NCI-H146 treated with DMSO at 0.1 percent for 48 hours (cell line): Measurements from ENCODE around the gene RAC2.

Source experiments
- DNase-seq: peaks from one replicate; lab custom pipeline; 2025; ENCODE audit not compliant: unreplicated experiment; lab: John Stamatoyannopoulos, UW

The RAC2 gene

GRCh38 chr22:37276776-37277175 is 32.7 kb upstream of the RAC2 start:
- DNase-seq, result no peak

DNA sequence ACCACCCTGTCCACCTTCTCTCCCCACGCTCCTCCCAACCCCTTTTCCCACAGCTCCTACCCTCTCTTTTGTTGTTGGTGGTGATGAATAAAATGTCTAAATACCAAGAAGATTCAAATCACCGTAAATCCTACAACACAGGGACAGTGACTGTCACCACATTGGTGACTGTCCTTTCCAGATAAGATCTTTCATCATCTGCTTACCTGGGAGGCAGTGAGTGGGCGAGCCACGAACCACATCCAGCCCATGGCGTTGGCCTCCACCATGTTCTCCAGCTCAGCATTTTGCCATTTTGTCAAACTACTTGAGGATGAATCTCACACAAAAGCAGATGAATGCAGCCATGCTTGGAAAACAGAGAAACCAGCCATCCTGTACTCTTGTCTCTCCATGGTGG is 31.6 kb upstream of the RAC2 start:
- no peak for DNase-seq

DNA sequence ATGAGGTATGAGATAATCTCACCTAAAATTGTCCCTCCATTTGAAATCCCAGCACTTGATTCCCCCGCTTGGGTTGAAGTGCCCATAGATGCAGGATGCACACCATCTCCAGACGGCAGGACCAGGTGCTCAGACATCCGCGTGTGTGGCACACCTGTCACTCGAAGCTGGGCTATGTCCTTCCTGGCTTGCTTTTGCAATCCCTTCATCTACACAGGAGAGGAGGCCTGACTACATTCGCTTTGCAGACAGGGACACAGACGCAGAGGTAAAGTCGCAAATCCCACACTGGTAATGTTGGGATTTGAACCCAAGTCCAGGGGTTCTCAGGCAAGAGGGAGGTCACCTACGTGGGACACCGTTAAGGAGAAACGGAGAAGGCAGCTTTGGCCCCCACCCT is 31.1 kb upstream of the RAC2 start:
- no peak for DNase-seq

GRCh38 chr22:37274380-37274862 is 30.4 kb upstream of the RAC2 start:
- no peak for DNase-seq

DNA sequence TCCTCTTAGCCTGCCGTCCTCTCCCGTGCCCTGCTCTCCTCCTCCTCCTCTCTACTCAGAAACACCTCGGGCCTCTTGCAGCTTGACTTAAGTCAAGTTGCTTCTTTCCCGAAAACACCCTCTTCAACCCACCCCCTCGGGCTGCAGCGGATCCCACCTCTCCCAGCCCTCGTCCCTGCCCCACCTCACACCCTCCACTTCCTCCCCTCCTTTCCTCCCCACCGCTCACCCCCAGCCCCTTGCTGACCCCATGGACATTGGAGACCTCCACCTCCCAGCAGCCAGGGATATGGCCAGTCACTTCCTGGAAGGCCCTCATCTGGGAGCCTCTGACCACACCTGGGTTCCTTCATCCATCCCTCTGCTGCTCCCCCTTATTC is 29.8 kb upstream of the RAC2 start:
- no peak for DNase-seq

DNA sequence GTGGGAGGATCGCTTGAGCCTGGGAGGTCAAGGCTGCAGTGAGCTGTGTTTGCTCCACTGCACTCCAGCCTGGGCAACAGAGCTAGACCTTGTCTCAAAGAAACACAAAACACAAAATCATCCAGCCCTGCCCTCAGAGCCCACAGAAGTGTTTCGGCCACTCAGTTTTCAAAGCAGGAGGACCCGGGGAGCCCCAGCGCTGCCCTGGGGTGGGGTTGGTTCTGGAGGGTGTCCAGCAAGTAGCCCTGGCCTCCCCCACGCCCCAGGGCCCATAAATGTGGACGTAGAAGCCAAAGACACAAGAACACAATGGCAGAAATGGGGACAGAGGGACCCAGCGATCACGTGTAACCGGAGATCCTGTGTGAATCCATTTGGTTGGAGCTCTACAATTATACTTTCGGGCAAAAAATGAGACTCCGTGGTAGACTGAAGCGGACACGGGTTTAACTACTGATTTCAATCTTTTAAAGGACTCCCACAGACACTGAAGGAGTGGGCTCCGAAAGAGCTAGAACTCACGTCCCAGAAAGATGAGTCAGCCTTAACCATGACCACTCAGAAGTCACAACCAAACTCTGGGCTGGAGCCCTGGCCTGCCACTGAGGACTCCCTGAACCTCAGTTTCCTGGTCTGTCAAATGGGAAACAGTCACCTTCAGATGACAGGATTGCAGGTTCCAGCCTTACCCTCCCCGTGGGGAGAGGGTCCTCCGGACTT is 29.2 kb upstream of the RAC2 start:
- DNase-seq, result no peak

DNA sequence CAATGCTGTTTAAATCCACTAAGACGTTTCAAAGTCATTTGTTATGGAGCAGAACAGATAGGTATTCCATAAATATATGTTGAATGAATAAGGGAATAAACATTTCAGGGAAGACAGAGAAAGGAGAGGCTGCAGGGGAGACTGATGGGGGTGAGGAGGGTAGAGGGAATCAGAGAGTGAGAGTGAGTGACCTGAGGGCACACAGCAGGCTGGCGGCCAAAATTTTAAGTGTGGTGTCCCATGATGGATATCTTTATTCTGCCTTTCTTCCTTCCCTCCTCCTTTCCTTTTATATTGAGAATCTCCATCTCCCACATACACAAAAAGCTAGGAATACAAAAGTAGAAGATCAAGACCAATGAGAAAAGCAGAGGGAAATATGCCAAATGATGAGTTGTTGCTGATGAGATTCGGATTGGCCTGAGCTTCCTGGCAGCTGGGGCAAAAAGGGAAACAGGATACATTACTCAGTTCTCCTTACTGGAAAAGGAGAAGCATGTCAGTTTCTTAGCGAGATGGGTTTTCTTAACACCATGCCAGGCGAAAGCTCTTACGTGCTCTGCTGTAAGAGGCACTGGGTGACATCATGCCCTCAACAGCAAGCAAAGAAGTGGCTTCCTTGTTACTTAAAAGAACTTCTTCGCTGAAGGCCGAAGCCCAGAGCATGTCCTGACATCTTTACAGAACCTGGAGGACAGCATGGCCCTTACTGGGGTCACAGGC is 27.0 kb upstream of the RAC2 start:
- no peak for DNase-seq

DNA sequence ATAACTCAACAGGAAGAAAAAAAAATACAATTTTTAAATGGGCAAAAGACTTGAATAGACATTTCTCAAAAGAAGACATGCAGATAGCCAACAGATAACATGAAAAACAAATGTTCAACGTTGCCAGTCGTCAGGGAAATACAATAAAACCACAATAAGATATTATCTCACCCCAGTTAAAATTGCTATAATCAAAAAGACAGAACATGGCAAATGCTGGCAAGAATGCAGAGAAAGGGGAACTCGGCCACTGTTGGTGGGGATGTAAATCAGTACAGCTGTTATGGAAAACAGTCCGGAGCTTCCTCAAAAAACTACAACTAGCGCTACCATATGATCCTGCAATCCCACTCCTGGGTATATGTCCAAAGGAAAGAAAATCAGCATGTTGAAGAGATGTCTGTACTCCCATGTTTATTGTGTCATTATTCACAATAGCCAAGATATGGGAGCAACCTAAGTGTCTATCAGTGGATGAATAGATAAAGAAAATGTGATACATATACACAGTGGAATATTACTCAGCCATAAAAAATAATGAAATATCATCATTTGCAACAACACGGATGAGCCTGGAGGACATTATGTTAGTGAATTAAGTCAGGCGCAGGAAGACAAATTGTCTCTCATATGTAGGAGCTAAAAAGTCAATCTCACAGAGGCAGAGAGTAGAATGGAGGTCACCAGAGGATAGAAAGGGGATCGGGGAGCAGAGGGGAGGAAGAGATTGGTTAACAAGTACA is 26.0 kb upstream of the RAC2 start:
- DNase-seq, result no peak

GRCh38 chr22:37267661-37268413 is 23.8 kb upstream of the RAC2 start:
- no peak for DNase-seq

GRCh38 chr22:37267135-37267587 is 23.1 kb upstream of the RAC2 start:
- no peak for DNase-seq

DNA sequence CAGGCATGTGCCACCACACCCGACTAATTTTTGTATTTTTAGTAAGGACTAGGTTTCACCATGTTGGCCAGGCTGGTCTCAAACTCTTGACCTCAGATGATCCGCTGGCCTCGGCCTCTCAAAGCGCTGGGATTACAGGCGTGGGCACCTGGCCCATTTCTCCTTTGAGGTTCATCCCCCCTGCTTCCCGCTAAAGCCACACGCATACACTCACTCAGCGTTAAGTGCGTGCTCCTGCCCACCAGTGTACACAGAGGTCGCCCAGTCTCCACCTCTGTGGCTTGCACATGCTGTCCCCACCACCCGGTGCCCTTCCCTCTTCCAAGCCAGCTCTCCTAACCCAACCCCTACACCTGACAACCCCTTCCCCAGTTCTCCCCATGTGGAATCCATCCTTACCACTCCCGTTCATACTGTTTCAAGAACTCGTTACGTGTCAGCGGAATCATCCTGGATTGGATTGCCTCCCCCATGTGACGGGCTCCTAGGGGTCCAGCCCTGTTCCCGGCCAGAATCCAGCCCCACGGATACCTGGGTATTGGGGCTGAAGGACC is 22.6 kb upstream of the RAC2 start:
- no peak for DNase-seq

DNA sequence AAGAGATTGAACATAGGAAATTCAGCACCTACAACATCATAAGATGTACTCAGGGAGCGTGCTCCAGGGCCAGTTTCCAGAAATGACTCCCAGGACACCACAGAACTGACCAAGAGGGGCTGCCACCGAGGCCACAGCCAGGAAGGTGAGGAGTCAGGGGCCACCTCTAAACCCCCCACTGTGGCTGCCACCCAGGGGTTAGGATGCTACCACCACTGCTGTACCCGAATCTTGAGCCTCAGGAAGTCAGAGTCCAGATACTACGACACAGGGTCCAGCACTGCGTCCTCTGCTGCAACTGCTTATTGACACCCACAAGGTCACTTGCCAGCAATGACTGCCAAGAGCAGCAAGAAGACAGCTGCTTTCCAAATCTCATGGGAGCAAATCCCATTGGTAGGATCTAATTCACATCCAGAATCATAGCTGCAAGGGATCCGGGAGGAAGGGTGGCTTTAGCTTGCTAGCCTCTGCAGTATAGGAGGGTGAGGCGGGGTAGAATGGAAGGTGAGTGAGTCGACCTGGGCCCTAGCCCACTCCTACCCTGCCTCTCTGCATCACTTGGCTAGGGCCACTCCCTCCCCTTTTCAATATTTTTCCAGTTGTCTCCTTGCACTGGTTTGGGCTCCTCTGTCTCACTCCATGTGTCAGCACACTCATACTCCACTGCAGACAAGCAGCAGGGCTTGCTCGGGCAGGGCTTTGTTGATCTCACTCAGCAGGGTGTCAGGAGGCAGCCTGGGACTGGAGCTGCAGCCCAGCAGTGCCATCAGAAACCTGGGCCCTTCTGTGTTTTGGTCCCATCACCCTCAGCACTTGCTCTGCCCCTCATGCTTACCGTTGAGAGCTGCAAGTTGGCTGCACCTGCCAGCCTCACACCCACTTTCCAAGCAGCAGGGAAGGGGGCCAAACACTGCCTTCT is 20.2 kb upstream of the RAC2 start:
- no peak for DNase-seq

DNA sequence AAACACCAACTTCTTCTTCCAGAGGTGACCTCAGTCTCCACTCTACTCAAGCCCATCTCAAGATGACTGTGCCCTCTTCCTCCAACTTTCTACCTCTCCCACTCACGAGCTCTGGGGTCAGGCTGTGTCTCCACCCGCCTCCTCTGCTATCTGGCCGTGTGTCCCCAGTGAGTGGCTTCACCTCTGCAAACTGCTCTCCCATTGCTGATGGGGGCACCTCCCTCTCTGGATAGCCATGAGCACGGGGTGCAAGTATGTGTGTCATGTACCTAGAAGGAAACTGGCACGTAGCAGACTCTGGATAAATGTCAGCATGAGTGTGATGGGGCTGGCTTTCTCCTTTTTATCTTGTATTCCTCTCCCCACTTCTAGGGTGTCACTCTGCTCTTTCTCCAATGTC is 18.3 kb upstream of the RAC2 start:
- DNase-seq, result no peak

- no peak for DNase-seq
Observed at GRCh38 chr22:37260901-37261336, 16.9 kb upstream of the RAC2 start.

- no peak for DNase-seq
Observed at GRCh38 chr22:37260155-37260795, 16.2 kb upstream of the RAC2 start.

DNA sequence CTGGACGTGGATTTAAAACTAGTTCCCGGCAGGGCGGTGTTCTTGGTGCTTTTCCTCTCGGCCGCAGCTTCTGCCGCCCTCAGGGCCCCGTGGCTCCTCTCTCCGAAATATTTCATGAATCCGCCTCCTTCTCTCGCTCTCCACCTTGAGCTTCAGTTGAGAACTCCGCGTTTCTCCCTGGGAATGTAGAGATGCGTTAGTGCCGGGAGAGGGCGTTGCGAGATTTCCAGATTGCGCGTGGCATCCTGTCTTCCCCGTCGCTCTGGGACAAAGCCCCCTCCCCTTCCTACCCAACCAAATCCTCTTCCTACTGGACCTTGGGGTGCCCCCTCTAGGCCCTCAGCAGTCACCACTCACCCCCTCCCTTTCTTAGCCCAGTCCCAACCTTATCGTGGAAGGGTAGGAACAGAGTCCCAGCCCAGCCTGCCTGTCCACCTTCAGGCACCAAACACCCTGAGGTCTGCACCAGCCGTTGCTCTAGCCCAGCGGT is 15.5 kb upstream of the RAC2 start:
- no peak for DNase-seq

GRCh38 chr22:37258753-37259401 is 14.8 kb upstream of the RAC2 start:
- DNase-seq, result no peak

DNA sequence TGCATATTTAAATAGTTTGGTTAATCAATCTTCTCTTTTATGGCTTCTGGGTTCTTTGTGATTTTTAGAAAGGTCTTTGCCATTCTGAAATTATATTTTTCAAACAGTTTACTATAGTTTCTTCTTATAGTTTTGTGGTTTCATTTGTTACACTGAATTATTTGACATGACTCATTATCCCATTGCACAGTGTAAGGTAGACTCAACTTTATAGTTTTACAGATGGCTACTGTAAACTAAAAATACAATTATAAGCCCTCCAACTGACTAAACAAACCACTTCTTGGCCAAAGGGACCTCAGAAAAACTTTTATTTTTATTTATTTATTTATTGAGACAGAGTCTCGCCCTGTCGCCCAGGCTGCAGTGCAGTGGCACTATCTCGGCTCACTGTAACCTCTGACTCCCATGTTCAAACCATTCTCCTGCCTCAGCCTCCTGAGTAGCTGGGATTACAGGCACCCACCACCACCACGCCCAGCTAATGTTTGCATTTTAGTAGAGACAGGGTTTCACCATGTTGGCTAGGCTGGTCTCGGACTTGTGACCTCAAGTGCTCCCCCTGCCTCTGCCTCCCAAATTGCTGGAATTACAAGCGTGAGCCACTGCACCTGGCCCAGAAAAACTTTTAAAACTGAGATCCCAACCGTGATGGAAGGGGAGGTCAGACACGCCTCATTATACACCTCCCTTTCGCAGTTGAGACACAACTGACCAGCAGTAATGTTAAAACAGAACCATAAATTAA is 14.1 kb upstream of the RAC2 start:
- DNase-seq, result no peak
